DOHH2 (cell line): Measurements from ENCODE around the gene SKAP1.
A peak's percentile ranks its signal among the peaks of the same experiment; 100 is the strongest.

ENCODE experiments used
- H3F3A ChIP-seq: fragments of 200-600 bp; sonication (generic), shearing (Covaris generic); 2 replicates; pipeline ENCODE4 v1.6.0; 2016; ENCODE audit warnings: antibody characterized with exemption, mild to moderate bottlenecking; ENCODE audit not compliant: control insufficient read depth, insufficient read depth
- H3K27ac ChIP-seq: fragments of 200-600 bp; sonication (generic); 2 replicates; pipeline ENCODE4 v1.5.1; 2014; ENCODE audit warnings: low read depth, mild to moderate bottlenecking, low read length, moderate library complexity
- H3K27me3 ChIP-seq: fragments of 200-600 bp; sonication (generic); 2 replicates; pipeline ENCODE4 v1.6.1; 2014; ENCODE audit warnings: mild to moderate bottlenecking, low read length, mixed read lengths; ENCODE audit not compliant: control insufficient read depth
- H3K36me3 ChIP-seq: fragments of 200-600 bp; sonication (generic); 2 replicates; pipeline ENCODE4 v1.6.1; 2014; ENCODE audit warnings: mild to moderate bottlenecking, low read length, moderate library complexity, mixed read lengths; ENCODE audit not compliant: control insufficient read depth
- H3K4me1 ChIP-seq: fragments of 200-600 bp; sonication (generic); 2 replicates; pipeline ENCODE4 v1.6.1; 2014; ENCODE audit warnings: mild to moderate bottlenecking, low read length, mixed read lengths; ENCODE audit not compliant: control insufficient read depth
- H3K4me2 ChIP-seq: fragments of 200-600 bp; sonication (generic); 2 replicates; pipeline ENCODE4 v1.6.0; 2014; ENCODE audit warnings: mild to moderate bottlenecking, low read length, moderate library complexity
- H3K4me3 ChIP-seq: fragments of 200-600 bp; sonication (generic); 2 replicates; pipeline ENCODE4 v1.5.1; 2014; ENCODE audit warnings: mild to moderate bottlenecking, low read length, mixed read lengths
- H3K79me2 ChIP-seq: fragments of 200-600 bp; sonication (generic); 2 replicates; pipeline ENCODE4 v1.6.1; 2014; ENCODE audit warnings: mild to moderate bottlenecking, low read length, mixed read lengths; ENCODE audit not compliant: control insufficient read depth
- H3K9me2 ChIP-seq: fragments of 200-600 bp; sonication (generic); replicated peaks from 2 replicates; pipeline ENCODE4 v1.6.1; 2014; ENCODE audit warnings: mild to moderate bottlenecking, low read length, mixed read lengths; ENCODE audit not compliant: control insufficient read depth
- H3K9me3 ChIP-seq: fragments of 200-600 bp; sonication (generic); 2 replicates; pipeline ENCODE4 v1.6.1; 2014; ENCODE audit warnings: antibody characterized with exemption, low read length, mixed read lengths; ENCODE audit not compliant: control insufficient read depth, insufficient read depth
- H4K20me1 ChIP-seq: fragments of 200-600 bp; sonication (generic); 2 replicates; pipeline ENCODE4 v1.6.0; 2014; ENCODE audit warnings: low read depth, mild to moderate bottlenecking, antibody characterized with exemption, low read length, moderate library complexity; ENCODE audit not compliant: control insufficient read depth, insufficient read depth
- CTCF ChIP-seq: fragments of 200-600 bp; sonication (generic); IDR thresholded peaks from one replicate; pipeline ENCODE4 v1.5.1; 2014; ENCODE audit warnings: antibody characterized with exemption, mild to moderate bottlenecking, low read depth, low read length; ENCODE audit not compliant: poor library complexity, severe bottlenecking
- EZH2phosphoT487 ChIP-seq: fragments of 200-600 bp; sonication (generic); IDR thresholded peaks from 2 replicates; pipeline ENCODE4 v1.6.1; 2017; ENCODE audit warnings: borderline replicate concordance, mild to moderate bottlenecking, antibody characterized with exemption, low read length, moderate library complexity, mixed read lengths

SKAP1 gene

GRCh38 chr17:48234922-48235321, 195.1 kb downstream of the SKAP1 start:
- Histone ChIP-seq H3K36me3 (no peaks in the 10 kb centered on the region), H3F3A (no peaks in the 10 kb centered on the region), H3K4me3 (no peak overlapping the region), H3K4me1 (no peaks in the 10 kb centered on the region), H3K9me3 (no peaks in the 10 kb centered on the region), H3K79me2 (no peaks in the 10 kb centered on the region), H3K9me2 (no peaks in the 10 kb centered on the region), H4K20me1 (no peaks in the 10 kb centered on the region), H3K4me2 (no peak overlapping the region), H3K27ac (no peak overlapping the region), H3K27me3 (peaks cover 46% of the 10 kb centered on the region)
- TF ChIP-seq CTCF (no peak), EZH2phosphoT487 (no peak)

- Histone ChIP-seq H3K9me2 (no peaks in the 10 kb centered on the region), H3K4me1 (no peaks in the 10 kb centered on the region), H3K36me3 (no peaks in the 10 kb centered on the region), H3F3A (no peaks in the 10 kb centered on the region), H3K79me2 (no peaks in the 10 kb centered on the region), H3K27ac (no peak overlapping the region), H3K9me3 (no peaks in the 10 kb centered on the region), H4K20me1 (no peaks in the 10 kb centered on the region), H3K4me2 (no peak overlapping the region), H3K4me3 (no peak overlapping the region), H3K27me3 (peaks cover 45% of the 10 kb centered on the region)
- TF ChIP-seq EZH2phosphoT487 (no peak), CTCF (no peak)
Observed at GRCh38 chr17:48231995-48232959, 197.7 kb downstream of the SKAP1 start.

- Histone ChIP-seq H3K9me3 (no peaks in the 10 kb centered on the region), H3K79me2 (no peaks in the 10 kb centered on the region), H3K36me3 (no peaks in the 10 kb centered on the region), H3K4me2 (no peak overlapping the region), H3K4me1 (no peaks in the 10 kb centered on the region), H3K27ac (no peak overlapping the region), H4K20me1 (no peaks in the 10 kb centered on the region), H3K27me3 (peaks cover 42% of the 10 kb centered on the region), H3K9me2 (no peaks in the 10 kb centered on the region), H3K4me3 (no peak overlapping the region), H3F3A (no peaks in the 10 kb centered on the region)
- TF ChIP-seq EZH2phosphoT487: no peak
Observed at GRCh38 chr17:48229936-48230335, 200.1 kb downstream of the SKAP1 start.

- Histone ChIP-seq H3F3A (no peaks in the 10 kb centered on the region), H3K79me2 (no peaks in the 10 kb centered on the region), H3K4me1 (no peaks in the 10 kb centered on the region), H4K20me1 (no peaks in the 10 kb centered on the region), H3K4me2 (no peak overlapping the region), H3K27ac (no peak overlapping the region), H3K4me3 (no peak overlapping the region), H3K27me3 (peaks cover 36% of the 10 kb centered on the region), H3K9me3 (no peaks in the 10 kb centered on the region), H3K9me2 (no peaks in the 10 kb centered on the region), H3K36me3 (no peaks in the 10 kb centered on the region)
- TF ChIP-seq CTCF (peak; percentile 51), EZH2phosphoT487 (no peak)
Observed at GRCh38 chr17:48228720-48229119, 201.3 kb downstream of the SKAP1 start.
